A549 treated with GW870086 at 1 μM for 4 hours (cell line): ENCODE results near the gene KRT31. TPM values are rescaled to one million over a fixed set of nuclear protein-coding genes. Genes with fewer than 3 reads are reported as not detected.

Source experiments
- total RNA-seq: library from RNA; stranded (reverse); fragments of 200-300 nt; extraction: Qiagen RNA extraction; gene quantifications from 5 replicates; pipeline ENCODE4 v1.2.3, GENCODE V29; 2022; ENCODE audit warnings: low read depth

The KRT31 gene
- 0.08 TPM in 1 of 5 replicates, not detected in the others for total RNA-seq

DNA sequence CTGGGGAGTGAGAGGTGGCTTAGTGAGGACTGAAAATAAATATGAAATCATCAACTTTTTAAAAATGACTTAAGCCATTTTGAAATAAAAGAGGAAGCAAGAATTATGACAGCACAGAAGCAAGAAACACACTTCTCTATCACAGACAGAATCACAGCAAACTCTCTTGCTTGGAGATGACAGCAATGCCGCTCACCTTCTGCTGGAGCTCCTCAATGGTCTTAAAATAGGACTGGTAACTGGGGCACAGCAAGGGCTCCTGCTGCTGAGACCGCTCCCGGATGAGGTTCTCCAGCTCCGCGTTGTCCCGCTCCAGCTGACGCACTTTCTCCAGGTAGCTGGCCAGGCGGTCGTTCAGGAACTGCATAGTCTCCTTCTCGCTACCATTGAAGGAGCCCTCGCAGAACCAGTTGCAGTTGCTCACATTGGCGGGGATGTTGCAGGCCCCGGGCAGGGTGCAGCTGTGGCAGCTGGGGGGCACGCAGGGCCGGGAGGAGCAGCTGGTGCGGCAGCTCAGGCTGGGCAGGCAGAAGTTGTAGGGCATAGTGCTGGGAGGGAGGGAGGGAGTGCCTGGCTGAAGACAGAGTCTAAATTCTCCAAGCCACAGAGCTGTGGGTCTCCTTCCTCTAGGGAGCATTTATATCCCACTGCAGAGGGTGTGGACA lies at the start of gene KRT31:
Gene KRT31, minus strand, starts transcription at position 613 of the 665 bp plus-strand sequence. Its CDS starts 69 bp downstream, at position 544.

DNA sequence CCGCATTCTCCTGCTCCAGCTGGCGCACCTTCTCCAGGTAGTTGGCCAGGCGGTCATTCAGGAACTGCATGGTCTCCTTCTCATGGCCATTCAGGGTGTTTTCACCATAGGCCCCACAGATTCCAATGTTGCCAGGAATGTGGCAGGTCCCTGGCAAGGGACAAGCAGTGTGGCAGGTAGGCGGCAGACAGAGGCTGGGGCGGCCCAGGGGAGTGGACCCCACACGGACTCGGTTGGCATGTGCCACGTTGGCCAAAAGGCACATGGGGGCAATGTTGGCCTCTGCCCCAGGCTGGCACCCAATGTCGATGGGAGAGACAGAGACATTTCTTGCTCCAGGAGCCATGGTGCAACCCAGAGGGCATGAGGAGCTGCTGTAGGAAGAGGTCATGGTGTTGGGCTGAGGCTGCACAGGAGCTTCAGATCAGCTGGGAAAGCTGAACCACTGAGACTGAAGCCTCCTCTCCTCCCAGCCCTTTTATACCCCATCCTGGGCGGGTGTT lies 43.2 kb upstream of the KRT31 start, which contains the start of gene KRT38:
Gene KRT38, minus strand, starts transcription at position 453 of the 503 bp plus-strand sequence. Its CDS starts 62 bp downstream, at position 391.

DNA sequence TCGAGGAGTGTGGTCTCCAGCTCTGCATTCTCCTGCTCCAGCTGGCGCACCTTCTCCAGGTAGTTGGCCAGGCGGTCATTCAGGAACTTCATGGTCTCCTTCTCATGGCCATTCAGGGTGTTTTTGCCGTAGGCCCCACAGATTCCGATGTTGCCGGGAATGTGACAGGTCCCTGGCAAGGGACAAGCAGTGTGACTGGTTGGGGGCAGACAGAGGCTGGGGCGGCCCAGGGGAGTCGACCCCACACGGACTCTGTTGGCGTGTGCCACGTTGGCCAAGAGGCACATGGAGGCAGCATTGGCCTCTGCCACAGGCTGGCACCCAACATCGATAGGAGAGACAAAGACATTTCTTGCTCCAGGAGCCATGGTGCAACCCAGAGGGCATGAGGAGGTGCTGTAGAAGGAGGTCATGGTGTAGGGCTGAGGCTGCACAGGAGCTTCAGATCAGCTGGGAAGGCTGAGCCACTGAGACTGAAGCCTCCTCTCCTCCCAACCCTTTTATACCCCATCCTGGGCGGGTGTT lies 26.8 kb upstream of the KRT31 start, which contains the start of gene KRT37:
Gene KRT37, minus strand, starts transcription at position 475 of the 525 bp plus-strand sequence. Its CDS starts 62 bp downstream, at position 413.

DNA sequence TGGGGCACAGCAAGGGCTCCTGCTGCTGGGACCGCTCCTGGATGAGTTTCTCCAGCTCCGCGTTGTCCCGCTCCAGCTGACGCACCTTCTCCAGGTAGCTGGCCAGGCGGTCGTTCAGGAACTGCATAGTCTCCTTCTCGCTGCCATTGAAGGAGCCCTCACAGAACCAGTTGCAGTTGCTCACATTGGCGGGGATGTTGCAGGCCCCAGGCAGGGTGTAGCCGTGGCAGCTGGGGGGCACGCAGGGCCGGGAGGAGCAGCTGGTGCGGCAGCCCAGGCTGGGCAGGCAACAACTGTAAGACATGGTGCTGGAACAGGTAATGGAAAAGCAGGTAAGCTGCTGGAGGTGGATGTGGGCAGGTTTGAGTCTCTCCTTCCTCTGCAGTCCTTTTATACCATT lies 15.5 kb downstream of the KRT31 start, which contains the start of gene KRT34:
Gene KRT34, minus strand, starts transcription at position 364 of the 400 bp plus-strand sequence. Its CDS starts 60 bp downstream, at position 304.

DNA sequence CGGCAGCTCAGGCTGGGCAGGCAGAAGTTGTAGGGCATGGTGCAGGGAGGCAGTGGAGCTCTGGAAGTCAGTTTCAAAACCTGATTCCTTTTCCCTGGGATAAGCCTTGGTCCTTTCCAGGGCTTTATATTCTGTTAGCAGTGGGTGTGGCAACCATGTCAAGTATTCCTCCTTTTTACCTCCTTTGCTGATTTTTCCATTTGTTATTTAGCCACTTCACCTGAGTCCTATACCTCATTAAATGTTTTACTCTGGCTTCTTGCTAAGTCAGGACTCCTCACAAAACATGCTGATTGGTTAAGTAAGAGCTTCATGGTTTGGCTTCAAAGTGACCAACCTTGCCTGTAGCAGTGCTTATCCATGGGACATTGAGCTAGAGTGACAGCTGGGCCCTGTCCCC lies 27.7 kb downstream of the KRT31 start, which contains the start of gene KRT33B:
Gene KRT33B, minus strand, starts transcription at position 101 of the 400 bp plus-strand sequence. Its CDS starts 63 bp downstream, at position 38.

DNA sequence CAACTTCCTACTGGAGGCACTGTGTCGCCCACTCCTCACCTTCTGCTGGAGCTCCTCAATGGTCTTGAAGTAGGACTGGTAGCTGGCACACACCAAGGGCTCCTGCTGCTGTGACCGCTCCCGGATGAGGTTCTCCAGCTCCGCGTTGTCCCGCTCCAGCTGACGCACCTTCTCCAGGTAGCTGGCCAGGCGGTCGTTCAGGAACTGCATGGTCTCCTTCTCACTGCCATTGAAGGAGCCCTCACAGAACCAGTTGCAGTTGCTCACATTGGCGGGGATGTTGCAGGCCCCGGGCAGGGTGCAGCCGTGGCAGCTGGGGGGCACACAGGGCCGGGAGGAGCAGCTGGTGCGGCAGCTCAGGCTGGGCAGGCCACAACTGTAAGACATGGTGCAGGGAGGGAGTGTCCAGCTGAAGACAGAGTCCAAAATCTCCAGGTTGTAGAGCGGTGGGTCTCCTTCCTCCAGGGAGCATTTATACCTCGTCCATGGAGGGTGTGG lies 47.0 kb downstream of the KRT31 start, which contains the start of gene KRT33A:
Gene KRT33A, minus strand, starts transcription at position 448 of the 498 bp plus-strand sequence. Its CDS starts 61 bp downstream, at position 387.

Other genes starting within 250 kb of the KRT31 start
- gene KRTAP4-5, start 247.8 kb downstream of the KRT31 start, total RNA-seq = not detected in 5 replicates
- not detected in 5 replicates for gene KRTAP4-4, start 236.9 kb downstream of the KRT31 start, total RNA-seq
- not detected in 5 replicates for gene KRTAP4-3, start 229.4 kb downstream of the KRT31 start, total RNA-seq
- gene KRTAP4-2, start 219.4 kb downstream of the KRT31 start, total RNA-seq = not detected in 5 replicates
- gene KRTAP4-1, start 212.7 kb downstream of the KRT31 start, total RNA-seq = 0.20 to 0.22 TPM in 2 of 5 replicates, not detected in the others
- gene KRTAP9-1, start 207.7 kb downstream of the KRT31 start, total RNA-seq = not detected in 5 replicates
- gene KRTAP9-2, start 171.0 kb downstream of the KRT31 start, total RNA-seq = not detected in 5 replicates
- gene KRTAP9-3, start 165.2 kb downstream of the KRT31 start, total RNA-seq = not detected in 5 replicates
- not detected in 5 replicates for gene KRTAP9-8, start 159.6 kb downstream of the KRT31 start, total RNA-seq
- gene KRTAP9-4, start 147.9 kb downstream of the KRT31 start, total RNA-seq = not detected in 5 replicates
- not detected in 5 replicates for gene KRTAP9-9, start 142.2 kb downstream of the KRT31 start, total RNA-seq
- not detected in 5 replicates for gene KRTAP9-6, start 132.2 kb downstream of the KRT31 start, total RNA-seq
- not detected in 5 replicates for gene KRTAP9-7, start 121.9 kb downstream of the KRT31 start, total RNA-seq
- gene KRTAP29-1, start 94.8 kb downstream of the KRT31 start, total RNA-seq = not detected in 5 replicates
- gene KRTAP16-1, start 88.3 kb downstream of the KRT31 start, total RNA-seq = not detected in 5 replicates
- not detected in 5 replicates for gene KRTAP17-1, start 81.9 kb downstream of the KRT31 start, total RNA-seq
- gene KRT33A, start 46.8 kb downstream of the KRT31 start, total RNA-seq = not detected in 5 replicates
- not detected in 5 replicates for gene KRT33B, start 27.8 kb downstream of the KRT31 start, total RNA-seq
- 0.37 to 0.73 TPM (median 0.45 TPM) in 5 replicates for gene KRT34, start 15.3 kb downstream of the KRT31 start, total RNA-seq
- not detected in 5 replicates for gene KRT37, start 27.0 kb upstream of the KRT31 start, total RNA-seq
- gene KRT38, start 43.4 kb upstream of the KRT31 start, total RNA-seq = not detected in 5 replicates
- gene KRT32, start 69.8 kb upstream of the KRT31 start, total RNA-seq = 0.13 TPM in 1 of 5 replicates, not detected in the others
- gene KRT35, start 83.5 kb upstream of the KRT31 start, total RNA-seq = not detected in 5 replicates
- 0.07 TPM in 1 of 5 replicates, not detected in the others for gene KRT36, start 92.3 kb upstream of the KRT31 start, total RNA-seq
- gene KRT13, start 108.0 kb upstream of the KRT31 start, total RNA-seq = 0.24 to 0.87 TPM (median 0.39 TPM) in 5 replicates
- 2.7 to 4.0 TPM (median 3.2 TPM) in 5 replicates for gene KRT15, start 121.3 kb upstream of the KRT31 start, total RNA-seq
- 42.9 to 67.6 TPM (median 53.1 TPM) in 5 replicates for gene KRT19, start 130.7 kb upstream of the KRT31 start, total RNA-seq
- not detected in 5 replicates for gene KRT9, start 174.5 kb upstream of the KRT31 start, total RNA-seq
- 0.07 to 0.13 TPM in 2 of 5 replicates, not detected in the others for gene KRT14, start 189.3 kb upstream of the KRT31 start, total RNA-seq
- 0.64 to 1.8 TPM (median 1.3 TPM) in 5 replicates for gene KRT16, start 215.2 kb upstream of the KRT31 start, total RNA-seq
- gene KRT17, start 227.0 kb upstream of the KRT31 start, total RNA-seq = 0.63 to 1.9 TPM (median 1.3 TPM) in 5 replicates